ENCODE data around the gene CPD. TPM values are rescaled to one million over a fixed set of nuclear protein-coding genes. Genes with fewer than 3 reads are reported as not detected.
A peak's percentile ranks its signal among the peaks of the same experiment; 100 is the strongest.

The CPD gene
- polyA plus RNA-seq, 1 of the 3 experiments (the other 2 are of a cell fraction), result 12.5 TPM

DNA sequence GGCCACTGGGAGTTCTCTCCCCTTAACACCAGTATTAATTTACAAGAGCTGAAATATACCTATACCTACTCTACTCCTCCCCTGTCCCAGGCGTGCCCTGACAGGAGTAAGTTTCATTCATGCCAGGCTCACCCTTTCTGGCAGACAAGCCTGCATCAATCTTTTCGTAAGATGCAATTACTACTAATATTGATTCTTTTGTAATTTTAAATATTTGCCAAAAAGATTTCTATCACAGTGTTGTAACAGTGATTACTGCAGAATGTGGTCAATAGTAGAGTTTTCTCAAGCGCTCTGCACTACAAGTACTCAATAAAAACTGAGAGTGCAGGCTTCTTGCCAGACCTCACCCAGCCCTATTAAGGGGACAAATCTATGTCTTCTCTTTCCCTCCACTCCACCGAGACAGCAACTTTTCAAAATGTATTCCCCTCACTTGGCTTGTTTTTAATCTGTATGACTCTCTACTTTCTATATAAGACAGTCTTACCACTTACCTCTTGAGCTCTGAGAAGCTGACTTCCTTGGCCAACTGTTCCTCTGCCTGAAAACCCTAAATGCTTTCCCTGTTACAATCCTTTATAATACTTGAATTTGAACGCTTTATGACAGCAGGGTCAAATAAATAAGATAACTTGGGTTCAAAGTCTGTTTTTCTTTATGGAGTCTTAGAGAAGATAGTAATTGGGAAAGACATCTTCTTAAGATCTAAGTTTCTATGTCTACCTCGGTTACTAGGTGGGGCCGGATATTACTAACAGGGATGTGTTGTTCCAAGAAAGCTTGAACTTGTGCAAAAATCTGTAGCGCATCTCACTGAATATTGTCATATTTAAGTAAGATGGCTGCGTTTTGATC lies 45.0 kb upstream of the CPD start, which contains the start of gene TMIGD1:
TMIGD1 (minus strand) TSS at position 555 of the 858 bp plus-strand sequence. CDS start 1,924 bp downstream, outside the sequence.
- Histone ChIP-seq H3K9ac (no peak within 1 kb of the TSS), H3K4me3 (ENCODE audit: low read depth in 2 of 2, low read length in 1 of 2) (no peak within 1 kb of the TSS), H3F3A (replicated peaks; ENCODE audit: insufficient read depth) (peaks cover 11% of the 10 kb centered on the region), H3K4me2 (peak within 1 kb of the TSS; percentile 30; the same call in 1 of the 2 replicates), H3K9me3 (no peaks in the 10 kb centered on the region), H3K27ac (ENCODE audit: low read depth in 2 of 2, low read length in 1 of 2) (peak within 1 kb of the TSS in 1 of 2 experiments; percentile 83; a peak in 1 of 4 replicates), H4K20me1 (ENCODE audit: insufficient read depth) (no peaks in the 10 kb centered on the region), H3K79me2 (ENCODE audit: insufficient read depth) (no peaks in the 10 kb centered on the region), H3K9me2 (no peaks in the 10 kb centered on the region), H3K27me3 (ENCODE audit: insufficient read depth) (no peaks in the 10 kb centered on the region), H3K36me3 (replicated peaks in 1 of 2; ENCODE audit: control insufficient read depth in 1 of 2, insufficient read depth in 2 of 2, low read length in 1 of 2) (no peaks in the 10 kb centered on the region), H3K4me1 (ENCODE audit: control insufficient read depth in 1 of 2, insufficient read depth in 2 of 2, low read depth in 1 of 2, low read length in 1 of 2) (peaks cover 2 to 8% of the 10 kb centered on the region in 2 experiments; a peak in 2 of 4 replicates), H2AFZ (ENCODE audit: low read depth) (no peak within 1 kb of the TSS)
- WGBS (ENCODE audit: low lambda C conversion rate), result 90% methylated on average over 9 of the region's 9 CpGs
- POLR2A ChIA-PET, result no interaction called here
- no peak for DNase-seq
- TF ChIP-seq GABPA (IDR thresholded peaks at IDR 0.05; ENCODE audit: low read depth) (no peak), GATA2 (CRISPR knock-in tag; IDR thresholded peaks at IDR 0.05) (no peak), EP300 (IDR thresholded peaks at IDR 0.05; ENCODE audit: borderline replicate concordance in 1 of 2, low read depth in 1 of 2, low read length in 1 of 2) (no peak), POLR2AphosphoS5 (IDR thresholded peaks at IDR 0.05; ENCODE audit: low read depth, low read length) (no peak), JUND (IDR thresholded peaks at IDR 0.05) (no peak), RXRA (IDR thresholded peaks at IDR 0.05; ENCODE audit: borderline replicate concordance, low read depth) (no peak), FOSL2 (IDR thresholded peaks at IDR 0.05; ENCODE audit: borderline replicate concordance, low read depth) (no peak), NFIC (IDR thresholded peaks at IDR 0.05; ENCODE audit: borderline replicate concordance) (no peak), SIN3A (IDR thresholded peaks at IDR 0.05; ENCODE audit: borderline replicate concordance, low read depth, low read length) (no peak), ELF1 (IDR thresholded peaks at IDR 0.05) (no peak), YY1 (IDR thresholded peaks at IDR 0.05; ENCODE audit: low read depth) (no peak), MAX (IDR thresholded peaks at IDR 0.05; ENCODE audit: low read depth) (no peak)
- TF ChIP-seq, protein P1, sequence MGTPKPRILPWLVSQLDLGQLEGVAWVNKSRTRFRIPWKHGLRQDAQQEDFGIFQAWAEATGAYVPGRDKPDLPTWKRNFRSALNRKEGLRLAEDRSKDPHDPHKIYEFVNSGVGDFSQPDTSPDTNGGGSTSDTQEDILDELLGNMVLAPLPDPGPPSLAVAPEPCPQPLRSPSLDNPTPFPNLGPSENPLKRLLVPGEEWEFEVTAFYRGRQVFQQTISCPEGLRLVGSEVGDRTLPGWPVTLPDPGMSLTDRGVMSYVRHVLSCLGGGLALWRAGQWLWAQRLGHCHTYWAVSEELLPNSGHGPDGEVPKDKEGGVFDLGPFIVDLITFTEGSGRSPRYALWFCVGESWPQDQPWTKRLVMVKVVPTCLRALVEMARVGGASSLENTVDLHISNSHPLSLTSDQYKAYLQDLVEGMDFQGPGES (IDR thresholded peaks at IDR 0.05; ENCODE audit: low read depth, low read length), result no peak
- TF ChIP-seq, protein P2, sequence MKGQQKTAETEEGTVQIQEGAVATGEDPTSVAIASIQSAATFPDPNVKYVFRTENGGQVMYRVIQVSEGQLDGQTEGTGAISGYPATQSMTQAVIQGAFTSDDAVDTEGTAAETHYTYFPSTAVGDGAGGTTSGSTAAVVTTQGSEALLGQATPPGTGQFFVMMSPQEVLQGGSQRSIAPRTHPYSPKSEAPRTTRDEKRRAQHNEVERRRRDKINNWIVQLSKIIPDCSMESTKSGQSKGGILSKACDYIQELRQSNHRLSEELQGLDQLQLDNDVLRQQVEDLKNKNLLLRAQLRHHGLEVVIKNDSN (IDR thresholded peaks at IDR 0.05; ENCODE audit: borderline replicate concordance, low read depth), result no peak
- TF ChIP-seq, protein P3, sequence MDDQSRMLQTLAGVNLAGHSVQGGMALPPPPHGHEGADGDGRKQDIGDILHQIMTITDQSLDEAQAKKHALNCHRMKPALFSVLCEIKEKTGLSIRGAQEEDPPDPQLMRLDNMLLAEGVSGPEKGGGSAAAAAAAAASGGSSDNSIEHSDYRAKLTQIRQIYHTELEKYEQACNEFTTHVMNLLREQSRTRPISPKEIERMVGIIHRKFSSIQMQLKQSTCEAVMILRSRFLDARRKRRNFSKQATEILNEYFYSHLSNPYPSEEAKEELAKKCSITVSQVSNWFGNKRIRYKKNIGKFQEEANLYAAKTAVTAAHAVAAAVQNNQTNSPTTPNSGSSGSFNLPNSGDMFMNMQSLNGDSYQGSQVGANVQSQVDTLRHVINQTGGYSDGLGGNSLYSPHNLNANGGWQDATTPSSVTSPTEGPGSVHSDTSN (IDR thresholded peaks at IDR 0.05), result no peak
- TF ChIP-seq, protein P4, sequence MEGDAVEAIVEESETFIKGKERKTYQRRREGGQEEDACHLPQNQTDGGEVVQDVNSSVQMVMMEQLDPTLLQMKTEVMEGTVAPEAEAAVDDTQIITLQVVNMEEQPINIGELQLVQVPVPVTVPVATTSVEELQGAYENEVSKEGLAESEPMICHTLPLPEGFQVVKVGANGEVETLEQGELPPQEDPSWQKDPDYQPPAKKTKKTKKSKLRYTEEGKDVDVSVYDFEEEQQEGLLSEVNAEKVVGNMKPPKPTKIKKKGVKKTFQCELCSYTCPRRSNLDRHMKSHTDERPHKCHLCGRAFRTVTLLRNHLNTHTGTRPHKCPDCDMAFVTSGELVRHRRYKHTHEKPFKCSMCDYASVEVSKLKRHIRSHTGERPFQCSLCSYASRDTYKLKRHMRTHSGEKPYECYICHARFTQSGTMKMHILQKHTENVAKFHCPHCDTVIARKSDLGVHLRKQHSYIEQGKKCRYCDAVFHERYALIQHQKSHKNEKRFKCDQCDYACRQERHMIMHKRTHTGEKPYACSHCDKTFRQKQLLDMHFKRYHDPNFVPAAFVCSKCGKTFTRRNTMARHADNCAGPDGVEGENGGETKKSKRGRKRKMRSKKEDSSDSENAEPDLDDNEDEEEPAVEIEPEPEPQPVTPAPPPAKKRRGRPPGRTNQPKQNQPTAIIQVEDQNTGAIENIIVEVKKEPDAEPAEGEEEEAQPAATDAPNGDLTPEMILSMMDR (IDR thresholded peaks at IDR 0.05), result no peak
- CTCF ChIA-PET, result interaction anchor here (0.8 to 3.4 kb wide), 3 partner anchors 7 to 228 kb away, joined by 3 to 22 read pairs (median 5); no protein-coding TSS in a partner anchor
